ENCODE results near the gene TNNI3K.
A peak's percentile ranks its signal among the peaks of the same experiment; 100 is the strongest.

TNNI3K gene

GRCh38 chr1:74396933-74397332 is 161.7 kb downstream of the TNNI3K start:
- peak in 1 of 2 experiments; percentile 43 for DNase-seq (ENCODE audit: low read depth in 1 of 2, low spot score in 1 of 2)
- H3K27ac ChIP-seq (replicated peaks): no peak overlapping the region
- no peak overlapping the region for H3K4me3 ChIP-seq (replicated peaks; ENCODE audit: insufficient read depth, low read length)
- no peak for TF ChIP-seq SPI1 (IDR thresholded peaks at IDR 0.05; ENCODE audit: borderline replicate concordance, low read depth)
- TF ChIP-seq POLR2AphosphoS5 (IDR thresholded peaks at IDR 0.05; ENCODE audit: low read depth): 0 out of 2 replicates have a peak, but pooled peaks have one; percentile 29
- H3K27me3 ChIP-seq (ENCODE audit: insufficient read depth, poor library complexity, severe bottlenecking): no peaks in the 10 kb centered on the region

- no peak for DNase-seq (ENCODE audit: low read depth in 1 of 2, low spot score in 1 of 2)
- TF ChIP-seq POLR2AphosphoS5 (IDR thresholded peaks at IDR 0.05; ENCODE audit: low read depth) (no peak), SPI1 (IDR thresholded peaks at IDR 0.05; ENCODE audit: borderline replicate concordance, low read depth) (no peak), CTCF (IDR thresholded peaks at IDR 0.05; ENCODE audit: insufficient read depth, low read length) (no peak), GABPA (IDR thresholded peaks at IDR 0.05; ENCODE audit: low read depth) (no peak), REST (IDR thresholded peaks at IDR 0.05; ENCODE audit: insufficient replicate concordance, low read depth) (no peak)
- no peaks in the 10 kb centered on the region for H3K27me3 ChIP-seq (ENCODE audit: insufficient read depth, poor library complexity, severe bottlenecking)
- no peak overlapping the region for H3K27ac ChIP-seq (replicated peaks)
- no peak overlapping the region for H3K4me3 ChIP-seq (replicated peaks; ENCODE audit: insufficient read depth, low read length)
Observed at GRCh38 chr1:74399249-74399648, 164.1 kb downstream of the TNNI3K start.

GRCh38 chr1:74402873-74403272 is 167.7 kb downstream of the TNNI3K start:
- DNase-seq (ENCODE audit: low read depth in 1 of 2, low spot score in 1 of 2): no peak
- H3K27me3 ChIP-seq (ENCODE audit: insufficient read depth, poor library complexity, severe bottlenecking): no peaks in the 10 kb centered on the region
- no peak for TF ChIP-seq REST (IDR thresholded peaks at IDR 0.05; ENCODE audit: insufficient replicate concordance, low read depth)
- no peak for TF ChIP-seq POLR2AphosphoS5 (IDR thresholded peaks at IDR 0.05; ENCODE audit: low read depth)
- TF ChIP-seq SPI1 (IDR thresholded peaks at IDR 0.05; ENCODE audit: borderline replicate concordance, low read depth): no peak
- TF ChIP-seq CTCF (IDR thresholded peaks at IDR 0.05; ENCODE audit: insufficient read depth, low read length): no peak
- TF ChIP-seq GABPA (IDR thresholded peaks at IDR 0.05; ENCODE audit: low read depth): no peak
- H3K27ac ChIP-seq (replicated peaks): no peak overlapping the region
- no peak overlapping the region for H3K4me3 ChIP-seq (replicated peaks; ENCODE audit: insufficient read depth, low read length)

- no peak for DNase-seq (ENCODE audit: low read depth in 1 of 2, low spot score in 1 of 2)
- no peak overlapping the region for H3K4me3 ChIP-seq (replicated peaks; ENCODE audit: insufficient read depth, low read length)
- no peaks in the 10 kb centered on the region for H3K27me3 ChIP-seq (ENCODE audit: insufficient read depth, poor library complexity, severe bottlenecking)
- TF ChIP-seq REST (IDR thresholded peaks at IDR 0.05; ENCODE audit: insufficient replicate concordance, low read depth) (no peak), CTCF (IDR thresholded peaks at IDR 0.05; ENCODE audit: insufficient read depth, low read length) (no peak), SPI1 (IDR thresholded peaks at IDR 0.05; ENCODE audit: borderline replicate concordance, low read depth) (no peak), GABPA (IDR thresholded peaks at IDR 0.05; ENCODE audit: low read depth) (no peak), POLR2AphosphoS5 (IDR thresholded peaks at IDR 0.05; ENCODE audit: low read depth) (no peak)
- H3K27ac ChIP-seq (replicated peaks): no peak overlapping the region
Observed at GRCh38 chr1:74403606-74404005, 168.4 kb downstream of the TNNI3K start.

Measured in HL-60 (cell line).